B cell (primary cell): ENCODE measurements around the gene MED27.

Source experiments
- CTCF ChIP-seq: fragments of 200-600 bp; IDR thresholded peaks from one replicate; pipeline ENCODE4 v1.8.0; 2022; ENCODE audit warnings: antibody characterized with exemption, mild to moderate bottlenecking
- EZH2 ChIP-seq: IDR thresholded peaks from 2 replicates; pipeline ENCODE4 v1.6.1; 2012; ENCODE audit warnings: borderline replicate concordance, low read depth, mild to moderate bottlenecking, moderate library complexity, low read length; ENCODE audit not compliant: insufficient read depth, poor library complexity, severe bottlenecking

GRCh38 chr9:131879911-131880290, 199.8 kb downstream of the MED27 start:
- TF ChIP-seq CTCF, result no peak
- no peak for TF ChIP-seq EZH2
